Right forelimb (tissue), 1 donor: ENCODE measurements around the gene FHIT.

Experiments
- DNase-seq: peaks from one replicate; pipeline ENCODE4 v3.0.0-alpha.2; 2018

The FHIT gene

GRCh38 chr3:60536420-60536819, 714.8 kb downstream of the FHIT start:
- DNase-seq: no peak

- DNase-seq: no peak
Observed at GRCh38 chr3:60531759-60532158, 719.5 kb downstream of the FHIT start.

DNA sequence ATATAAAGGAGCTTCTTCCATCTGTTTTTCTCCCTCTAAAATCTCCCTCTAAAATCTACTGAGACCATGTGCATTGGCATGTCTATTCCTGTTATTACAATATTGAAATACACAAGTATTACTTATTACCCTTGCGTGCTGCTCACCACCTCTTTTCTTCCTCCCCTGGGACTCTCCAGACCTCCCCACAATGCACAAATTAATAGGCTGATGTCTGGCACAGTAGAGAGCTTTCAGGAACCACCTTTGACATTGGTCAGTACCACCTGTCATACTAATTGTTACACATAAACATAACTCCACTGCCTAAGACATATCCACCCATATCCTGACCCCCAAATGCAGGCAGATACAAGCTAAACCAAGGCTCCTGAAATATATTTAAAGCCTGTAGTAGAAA, 722.6 kb downstream of the FHIT start:
- DNase-seq: no peak

DNA sequence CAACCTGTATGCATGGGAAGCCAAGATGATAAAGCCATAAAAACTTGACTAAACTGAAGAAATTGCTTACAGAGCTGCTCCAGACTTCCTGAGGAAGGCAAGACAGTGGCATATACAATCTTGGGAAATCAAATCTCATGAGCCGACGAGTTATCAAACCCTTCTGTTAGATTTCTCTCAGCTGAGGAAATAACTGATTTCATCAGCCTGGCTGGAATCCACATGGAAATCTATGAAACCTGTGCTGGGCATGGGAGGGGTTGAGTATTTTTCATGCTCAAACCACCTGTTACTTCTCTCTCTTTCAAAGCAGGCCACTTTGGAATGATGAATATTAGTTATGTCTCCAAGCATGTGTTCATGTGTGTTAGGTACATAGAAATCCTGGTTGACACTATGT, 727.7 kb downstream of the FHIT start:
- DNase-seq: no peak

DNA sequence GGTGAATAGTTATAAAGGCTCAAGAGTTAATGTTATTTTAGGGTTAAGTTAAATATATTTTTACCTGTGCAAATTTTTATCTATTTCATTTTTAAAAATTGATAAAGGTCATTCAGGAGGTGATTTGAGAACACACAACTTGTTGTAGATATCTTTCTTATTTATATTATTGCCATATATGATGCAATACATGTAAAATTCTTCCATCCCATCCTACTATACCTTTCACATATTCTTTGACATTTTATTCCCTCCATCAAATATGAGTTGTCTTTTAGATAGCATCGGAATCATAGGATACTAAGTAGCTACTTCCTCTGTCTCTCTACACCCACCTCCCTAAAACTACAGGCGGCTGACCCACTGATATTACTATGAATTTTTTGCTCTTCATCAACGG, 734.1 kb downstream of the FHIT start:
- no peak for DNase-seq

DNA sequence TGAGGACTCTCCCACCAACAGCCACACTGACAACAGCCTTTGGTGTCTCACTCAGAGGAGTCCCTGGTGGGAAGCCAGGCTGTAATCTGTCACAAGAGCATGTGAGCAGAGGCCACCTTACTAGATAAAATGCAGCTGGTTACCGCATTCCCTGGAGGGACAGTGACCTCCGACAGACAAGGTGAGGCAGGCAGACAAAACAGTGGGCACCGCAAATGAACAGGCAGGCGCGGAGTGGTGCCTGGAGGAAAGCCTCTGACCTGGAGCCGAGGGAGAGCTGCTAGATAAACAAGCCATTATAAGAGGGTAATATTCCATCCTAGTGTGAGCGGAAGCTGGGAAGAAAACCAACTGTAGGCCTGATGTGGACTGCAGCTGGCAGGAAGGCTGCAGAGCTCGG, 736.4 kb downstream of the FHIT start:
- DNase-seq: no peak

DNA sequence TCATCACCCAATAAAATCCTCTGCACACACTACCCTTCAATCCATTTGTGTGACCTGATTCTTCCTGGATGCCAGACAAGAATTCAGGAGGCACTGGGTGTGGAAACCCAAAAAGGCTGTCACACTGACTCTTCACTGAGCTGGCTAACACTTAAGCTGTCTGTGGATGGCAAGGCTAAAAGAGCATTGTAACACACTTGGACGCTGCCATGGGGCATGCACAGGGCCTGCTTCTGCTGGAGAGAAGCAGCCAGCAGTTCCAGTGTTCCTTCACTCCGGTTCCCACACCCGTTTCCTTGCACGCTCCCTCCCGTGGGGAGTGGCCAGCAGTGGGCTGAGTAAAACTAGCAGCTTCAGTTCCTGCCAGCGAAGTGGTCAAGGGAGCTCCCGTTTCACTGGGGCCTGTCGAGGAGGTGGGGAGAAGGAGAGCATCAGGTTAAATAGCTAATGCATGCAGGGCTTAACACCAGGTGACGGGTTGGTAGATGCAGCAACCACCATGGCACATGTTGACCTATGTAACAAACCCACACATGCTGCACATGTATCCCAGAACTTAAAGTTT, 737.1 kb downstream of the FHIT start:
- DNase-seq: no peak

GRCh38 chr3:60513241-60513640, 738.0 kb downstream of the FHIT start:
- no peak for DNase-seq

- no peak for DNase-seq
Observed at GRCh38 chr3:60512506-60512905, 738.7 kb downstream of the FHIT start.

- DNase-seq: no peak
Observed at GRCh38 chr3:60509471-60509870, 741.8 kb downstream of the FHIT start.

GRCh38 chr3:60504827-60505457, 746.3 kb downstream of the FHIT start:
- no peak for DNase-seq

GRCh38 chr3:60501314-60501713, 749.9 kb downstream of the FHIT start:
- no peak for DNase-seq

GRCh38 chr3:60497902-60498301, 753.4 kb downstream of the FHIT start:
- no peak for DNase-seq

- no peak for DNase-seq
Observed at GRCh38 chr3:60490992-60491391, 760.3 kb downstream of the FHIT start.

GRCh38 chr3:60475096-60475495, 776.2 kb downstream of the FHIT start:
- no peak for DNase-seq

DNA sequence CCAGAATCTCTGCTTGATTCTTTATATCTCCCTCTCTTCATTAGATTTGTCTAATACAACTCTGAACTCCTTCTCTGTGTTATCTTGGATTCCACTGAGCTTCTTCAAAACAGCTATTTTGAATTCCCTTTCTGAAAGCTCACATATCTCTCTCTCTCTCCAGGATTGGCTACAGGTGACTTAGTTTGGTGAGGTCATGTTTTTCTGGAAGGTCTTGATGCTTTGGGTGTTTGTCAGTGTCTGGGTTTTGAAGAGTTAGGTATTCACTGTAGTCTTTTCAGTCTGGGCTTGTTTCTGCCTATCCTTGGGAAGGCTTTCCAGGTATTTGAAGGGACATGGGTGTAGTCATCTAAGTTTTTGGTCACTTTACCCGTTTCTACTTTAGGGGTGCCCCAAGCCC, 781.8 kb downstream of the FHIT start:
- DNase-seq: no peak

GRCh38 chr3:60463685-60464084, 787.6 kb downstream of the FHIT start:
- no peak for DNase-seq

GRCh38 chr3:60461267-60461666, 790.0 kb downstream of the FHIT start:
- no peak for DNase-seq

DNA sequence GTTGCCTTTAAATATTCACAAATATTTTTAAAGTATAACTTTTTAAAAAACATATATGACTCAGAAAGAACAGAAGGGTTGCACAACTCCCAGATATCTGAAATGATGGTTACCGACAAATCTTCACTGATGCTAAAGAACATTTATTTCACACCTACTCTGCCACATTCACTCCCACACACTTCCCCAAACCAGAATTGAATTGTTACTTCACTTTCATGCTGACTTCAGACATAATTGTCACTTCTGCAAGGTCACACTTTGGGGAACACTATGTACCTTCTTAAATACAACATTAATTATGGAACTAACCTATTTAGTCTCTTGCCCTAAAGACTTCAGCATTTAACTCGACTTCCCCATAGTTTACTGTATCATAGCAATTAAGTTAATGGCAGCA, 795.1 kb downstream of the FHIT start:
- DNase-seq: no peak

- no peak for DNase-seq
Observed at GRCh38 chr3:60453326-60453725, 797.9 kb downstream of the FHIT start.

DNA sequence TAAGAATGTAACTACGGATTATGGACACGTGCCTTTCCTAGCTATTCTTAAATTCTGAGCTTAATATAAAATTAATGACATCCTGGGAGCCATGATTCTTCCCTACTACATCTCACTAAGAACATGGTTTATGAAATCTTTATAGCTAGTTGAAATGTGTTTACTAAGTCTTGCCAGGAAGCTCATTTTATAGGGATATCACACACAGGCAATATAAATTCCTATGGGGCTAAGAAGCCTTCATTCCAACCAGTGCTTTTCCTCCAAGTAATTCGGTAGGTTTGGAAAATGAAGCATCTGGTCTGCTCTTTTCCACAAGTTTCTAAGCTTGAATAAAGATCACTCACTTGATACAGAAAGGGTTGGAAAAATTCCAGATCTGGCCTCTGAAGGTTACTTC, 802.6 kb downstream of the FHIT start:
- no peak for DNase-seq

DNA sequence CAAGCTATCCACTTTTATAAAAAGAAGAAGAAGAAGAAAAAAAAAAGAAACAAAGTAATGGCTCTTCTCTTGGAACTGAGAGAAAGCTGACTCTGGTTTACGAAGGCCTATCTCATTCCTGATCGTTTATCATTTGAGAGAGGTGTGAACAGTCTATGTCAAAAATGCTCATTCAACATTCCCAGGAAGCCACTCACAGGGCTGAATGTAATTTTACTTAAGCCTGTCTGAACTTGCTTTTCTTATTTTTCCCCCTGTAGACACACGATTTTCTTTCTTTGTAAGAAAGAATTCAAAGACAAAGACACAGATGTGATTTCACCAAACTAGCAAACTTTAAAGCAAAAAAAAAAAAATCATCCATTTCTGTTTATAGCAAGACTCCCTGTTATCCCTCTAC, 805.8 kb downstream of the FHIT start:
- no peak for DNase-seq

GRCh38 chr3:60444898-60445437, 806.3 kb downstream of the FHIT start:
- DNase-seq: no peak

- no peak for DNase-seq
Observed at GRCh38 chr3:60440869-60441268, 810.4 kb downstream of the FHIT start.
